Left lung (tissue), 10 donors: ENCODE results near the gene TOMM6. TPM values are rescaled to one million over a fixed set of nuclear protein-coding genes. Genes with fewer than 3 reads are reported as not detected.
A peak's percentile ranks its signal among the peaks of the same experiment; 100 is the strongest.

Experiments used
- ATAC-seq: fragments of 200-7000 bp; cut with Tn5 transposase; one replicate; pipeline ENCODE4 v1.9.1; 2020; ENCODE audit warnings: moderate library complexity
- DNase-seq, 4 donors: peaks; one replicate each; pipeline ENCODE4 v3.0.0-alpha.2; 2013 to 2020
- H3K27ac ChIP-seq, 2 donors: fragments of 200-600 bp; sonication (generic) in 1 of 2; one replicate each; pipeline versions ENCODE4 v1.5.0 to v1.8.0; 2020 to 2021
- H3K27me3 ChIP-seq, 2 donors: fragments of 200-600 bp; sonication (generic) in 1 of 2; one replicate each; pipeline versions ENCODE4 v1.5.0 to v1.8.0; 2020 to 2021
- H3K36me3 ChIP-seq, 2 donors: fragments of 200-600 bp; sonication (generic) in 1 of 2; one replicate each; pipeline versions ENCODE4 v1.5.0 to v1.8.0; 2020 to 2021
- H3K4me1 ChIP-seq, 2 donors: fragments of 200-600 bp; one replicate each; pipeline ENCODE4 v1.8.0; 2021
- H3K4me3 ChIP-seq, 2 donors: fragments of 200-600 bp; sonication (generic) in 1 of 2; one replicate each; pipeline versions ENCODE4 v1.5.0 to v1.8.0; 2020 to 2021; ENCODE audit warnings: mild to moderate bottlenecking in 1 of 2
- H3K9me3 ChIP-seq, 2 donors: fragments of 200-600 bp; sonication (generic) in 1 of 2; one replicate each; pipeline versions ENCODE4 v1.5.0 to v1.8.0; 2020 to 2021
- CTCF ChIP-seq, 2 donors: fragments of 200-600 bp; sonication (generic) in 1 of 2; IDR thresholded peaks; one replicate each; pipeline versions ENCODE4 v1.5.0 to v1.8.0; 2021; ENCODE audit warnings: antibody characterized with exemption in 2 of 2
- intact Hi-C, 2 donors: fragments of 100-400 bp; cut with DNase I; formaldehyde crosslinking; loops; one replicate each; pipeline versions ENCODE4 v1.11.2 to v1.14.2; 2022
- polyA plus RNA-seq, 6 donors: library from polyadenylated mRNA; unstranded; fragments of 120-200 nt; gene quantifications; one replicate each; pipeline ENCODE4 v1.2.1, GENCODE V29; 2013; ENCODE audit not compliant: insufficient read length in 6 of 6
- total RNA-seq, 2 donors: library from RNA; stranded (reverse); fragmentation: NEBNext Ultra II Directional; extraction: Animal tissue kit (Norgen Biotek cat#: 25700); gene quantifications; one replicate each; pipeline ENCODE4 v1.2.1, GENCODE V29; 2021
- donor health status: DM: no; HTN: yes; CAD: no.
- donor health status: DM: no; HTN: no; CAD: no.

The TOMM6 gene
- total and polyA plus RNA-seq, 8 donors = 169 to 203 (median 188) TPM

- Histone ChIP-seq H3K27ac (no peak overlapping the region), H3K9me3 (no peaks in the 10 kb centered on the region), H3K4me3 (no peak overlapping the region), H3K36me3 (no peaks in the 10 kb centered on the region), H3K27me3 (no peaks in the 10 kb centered on the region), H3K4me1 (no peaks in the 10 kb centered on the region)
- intact Hi-C loops = no loop called here
- DNase-seq (no peak), ATAC-seq (no peak)
- TF ChIP-seq CTCF (IDR thresholded peaks at IDR 0.05) = no peak
Observed at GRCh38 chr6:41822021-41822420, 34.5 kb downstream of the TOMM6 start.

DNA sequence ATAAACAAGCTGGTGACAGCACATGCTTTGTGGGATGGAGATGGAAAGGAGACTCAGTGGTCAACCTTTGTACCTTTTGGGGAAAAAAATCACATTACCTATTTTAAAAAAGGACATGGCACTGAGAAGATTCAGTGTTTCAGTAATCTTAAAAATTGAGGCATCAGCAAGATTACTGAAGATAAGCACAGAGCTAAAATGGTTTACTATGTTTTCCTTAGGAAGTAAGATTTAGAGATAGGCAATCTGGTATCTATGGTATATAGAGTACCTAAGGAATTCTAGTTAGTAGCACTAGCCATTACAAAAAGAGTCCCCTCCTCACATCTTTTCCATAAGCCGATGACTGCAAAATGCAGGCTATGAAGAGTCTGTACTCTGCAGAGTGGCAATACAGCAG is 35.7 kb downstream of the TOMM6 start:
- no peak for ATAC-seq
- intact Hi-C loops = no loop called here

GRCh38 chr6:41824571-41825569 is 37.4 kb downstream of the TOMM6 start:
- peak; percentile 98 for ATAC-seq
- intact Hi-C loops = no loop called here

More for the DNA sequence above, 35.7 kb downstream of the TOMM6 start:
- Histone ChIP-seq H3K9me3 (no peaks in the 10 kb centered on the region), H3K27me3 (no peaks in the 10 kb centered on the region), H3K4me1 (no peaks in the 10 kb centered on the region), H3K27ac (no peak overlapping the region), H3K36me3 (no peaks in the 10 kb centered on the region), H3K4me3 (no peak overlapping the region)
- TF ChIP-seq CTCF (IDR thresholded peaks at IDR 0.05) = no peak
- no peak for DNase-seq

DNA sequence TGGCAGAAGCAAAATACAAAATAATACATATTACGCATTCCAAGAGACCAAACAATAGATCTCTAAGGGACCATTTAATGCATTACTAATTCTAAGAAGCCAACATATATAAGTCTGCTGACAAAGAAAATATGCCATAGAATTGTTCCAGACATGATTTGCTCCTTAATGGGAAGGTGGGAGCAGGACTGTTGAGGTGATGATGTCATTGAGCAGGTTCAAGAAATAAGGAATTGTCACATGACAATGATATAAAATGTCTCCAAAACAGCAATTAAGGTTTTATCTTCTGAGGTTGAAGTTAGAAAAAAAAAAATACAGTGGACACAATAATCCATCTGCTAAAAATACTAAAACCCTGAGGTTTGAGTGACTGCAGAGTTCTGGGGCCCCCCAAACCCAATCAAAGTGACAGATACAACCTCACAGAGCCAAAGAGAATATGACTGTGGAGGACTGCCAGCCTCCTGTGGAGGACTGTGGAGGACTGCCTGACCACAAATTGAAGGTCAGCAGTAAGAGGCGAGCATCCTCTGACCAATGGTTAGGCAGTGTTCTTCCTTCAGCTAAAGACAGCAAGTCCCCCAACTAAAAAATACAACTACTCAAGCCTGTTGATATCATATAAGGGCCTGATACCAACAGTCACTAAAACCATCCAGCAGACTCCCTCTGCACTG is 39.0 kb downstream of the TOMM6 start:
- ATAC-seq = no peak
- H3K4me3 ChIP-seq = no peak overlapping the region
- no peaks in the 10 kb centered on the region for H3K36me3 ChIP-seq
- no peak overlapping the region for H3K27ac ChIP-seq
- no peaks in the 10 kb centered on the region for H3K27me3 ChIP-seq
- H3K4me1 ChIP-seq = no peaks in the 10 kb centered on the region
- no peaks in the 10 kb centered on the region for H3K9me3 ChIP-seq
- TF ChIP-seq CTCF (IDR thresholded peaks at IDR 0.05) = no peak
- intact Hi-C loops = no loop called here
- DNase-seq = no peak

More at GRCh38 chr6:41824571-41825569, 37.4 kb downstream of the TOMM6 start:
- Histone ChIP-seq H3K27ac (peak overlapping the region in 1 of 2 donors; percentile 64), H3K27me3 (no peaks in the 10 kb centered on the region), H3K4me1 (no peaks in the 10 kb centered on the region), H3K4me3 (no peak overlapping the region), H3K36me3 (no peaks in the 10 kb centered on the region), H3K9me3 (no peaks in the 10 kb centered on the region)
- DNase-seq = no peak
- no peak for TF ChIP-seq CTCF (IDR thresholded peaks at IDR 0.05)

DNA sequence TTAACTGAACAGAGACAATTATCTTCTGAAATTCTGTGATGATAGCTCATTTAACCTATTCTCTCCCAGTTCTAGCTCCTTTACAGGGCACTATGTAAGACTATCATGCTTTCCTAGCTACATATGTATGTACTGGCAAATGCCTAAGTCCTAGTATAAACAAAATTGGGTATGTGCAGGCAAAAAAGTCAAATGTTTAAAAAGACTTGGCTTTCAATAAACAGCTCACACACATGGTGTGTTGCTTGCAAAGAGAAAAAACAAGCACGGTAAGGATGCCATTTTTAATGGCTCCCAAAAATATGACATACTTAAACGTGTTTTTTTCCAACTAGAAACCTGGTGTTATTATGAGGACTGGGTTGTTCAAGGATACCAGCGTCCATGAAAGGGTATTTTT is 44.8 kb downstream of the TOMM6 start:
- no peaks in the 10 kb centered on the region for H3K36me3 ChIP-seq
- no peak overlapping the region for H3K27ac ChIP-seq
- H3K27me3 ChIP-seq = no peaks in the 10 kb centered on the region
- H3K4me3 ChIP-seq = no peak overlapping the region
- intact Hi-C loops = no loop called here
- H3K9me3 ChIP-seq = no peaks in the 10 kb centered on the region
- DNase-seq (no peak), ATAC-seq (no peak)
- TF ChIP-seq CTCF (IDR thresholded peaks at IDR 0.05) = no peak
- H3K4me1 ChIP-seq = no peaks in the 10 kb centered on the region
